HAP-1 (cell line): ENCODE measurements around the gene CLK1.

ENCODE experiments used
- DNase-seq, 2 experiments: peaks; one replicate each; pipeline ENCODE4 v3.0.0-alpha.2; 2016 to 2020; ENCODE audit warnings: low spot score in 2 of 2
- H3K27me3 ChIP-seq: fragments of 250-450 bp; sonication (Bioruptor Pico); 2 replicates; pipeline ENCODE4 v1.5.1; 2020; ENCODE audit warnings: low read depth, mild to moderate bottlenecking, moderate library complexity
- H3K36me3 ChIP-seq: fragments of 250-450 bp; sonication (Bioruptor Pico); replicated peaks from 2 replicates; pipeline ENCODE4 v1.5.1; 2020; ENCODE audit warnings: mild to moderate bottlenecking
- H3K4me1 ChIP-seq: fragments of 250-450 bp; sonication (Bioruptor Pico); 2 replicates; pipeline ENCODE4 v1.5.1; 2020; ENCODE audit warnings: mild to moderate bottlenecking
- H3K4me3 ChIP-seq: fragments of 250-450 bp; sonication (Bioruptor Pico); 2 replicates; pipeline ENCODE4 v1.5.1; 2020; ENCODE audit warnings: mild to moderate bottlenecking, moderate library complexity
- H3K9me3 ChIP-seq: fragments of 250-450 bp; sonication (Bioruptor Pico); 2 replicates; pipeline ENCODE4 v1.5.1; 2020; ENCODE audit warnings: mild to moderate bottlenecking, moderate library complexity
- in situ Hi-C: fragments of 300-500 bp; cut with MboI; formaldehyde crosslinking; loops from 3 replicates; pipeline ENCODE4 v1.14.3; 2020; ENCODE audit warnings: low sequenced_read_pairs, inconsistent platforms, mixed read lengths

Gene CLK1

DNA sequence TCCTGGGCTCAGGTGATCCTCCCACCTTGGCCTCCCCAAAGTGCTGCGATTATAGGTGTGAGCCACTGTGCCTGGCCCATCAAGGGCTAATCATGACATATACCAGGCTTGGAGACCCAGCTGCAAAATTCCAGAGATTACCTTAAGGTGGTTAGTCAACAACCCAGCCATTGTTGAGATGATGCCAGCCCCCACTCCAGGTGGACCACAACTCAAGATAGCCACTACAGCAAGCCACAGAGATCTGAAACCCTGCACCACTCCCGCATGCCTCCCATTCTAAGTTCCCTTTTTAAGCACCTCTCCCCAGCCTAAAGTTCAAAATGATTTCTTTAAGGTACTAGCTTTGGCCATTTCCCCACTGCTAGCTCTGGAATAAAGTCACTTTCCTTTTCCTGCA, 4.6 kb upstream of the CLK1 start:
- H3K9me3 ChIP-seq, result no peaks in the 10 kb centered on the region
- H3K4me3 ChIP-seq, result no peak overlapping the region
- H3K36me3 ChIP-seq, result peaks cover 14% of the 10 kb centered on the region
- in situ Hi-C loops, result no loop called here
- no peaks in the 10 kb centered on the region; the same call in 1 of the 2 replicates for H3K4me1 ChIP-seq
- no peaks in the 10 kb centered on the region for H3K27me3 ChIP-seq
- no peak for DNase-seq

DNA sequence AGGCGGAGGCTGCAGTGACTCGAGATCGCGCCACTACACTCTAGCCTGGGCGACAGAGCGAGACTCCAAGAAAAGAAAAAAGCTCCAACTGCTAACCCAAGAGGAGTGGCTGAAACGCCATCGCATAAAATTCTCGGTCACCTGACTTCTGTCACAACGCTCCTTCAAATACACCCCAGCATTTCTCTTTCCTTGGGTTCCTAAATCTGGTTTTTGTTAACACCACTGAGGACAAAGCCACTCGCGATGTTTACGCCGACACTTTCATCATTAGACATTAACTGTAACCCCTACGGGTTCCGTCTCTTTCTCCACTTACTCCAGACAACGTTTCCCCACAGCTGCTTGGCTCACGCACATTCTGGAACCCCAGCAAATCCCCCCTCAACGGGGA, 679 bp downstream of the CLK1 start:
- peak in 1 of 2 experiments; percentile 28 for DNase-seq
- Histone ChIP-seq H3K4me1 (peaks cover 16% of the 10 kb centered on the region), H3K27me3 (no peaks in the 10 kb centered on the region), H3K4me3 (peak overlapping the region; percentile 98), H3K9me3 (no peaks in the 10 kb centered on the region), H3K36me3 (peaks cover 44% of the 10 kb centered on the region)
- in situ Hi-C loops, result no loop called here

DNA sequence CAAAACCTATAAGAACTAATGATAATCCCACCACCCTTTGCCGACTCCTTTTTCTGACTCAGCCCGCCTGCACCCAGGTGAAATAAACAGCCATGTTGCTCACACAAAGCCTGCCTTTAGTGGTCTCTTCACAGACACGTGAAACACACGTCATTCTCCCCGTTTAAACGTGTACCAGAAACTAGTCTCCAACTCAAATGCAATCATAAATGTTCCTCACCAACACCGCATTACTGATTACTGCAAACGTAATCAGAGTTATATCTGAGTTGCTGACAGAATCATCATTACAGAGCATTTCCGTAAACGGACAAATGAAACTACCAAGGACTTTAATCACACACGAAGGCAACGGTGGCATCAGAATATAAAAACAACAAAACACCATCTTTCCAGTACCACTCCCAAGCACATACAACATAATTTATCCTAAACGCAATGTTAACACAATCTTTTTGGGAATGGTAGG, 1.9 kb downstream of the CLK1 start:
- H3K36me3 ChIP-seq, result peaks cover 56% of the 10 kb centered on the region
- no peaks in the 10 kb centered on the region for H3K9me3 ChIP-seq
- H3K4me3 ChIP-seq, result peak overlapping the region; percentile 98
- in situ Hi-C loops, result no loop called here
- peaks cover 16% of the 10 kb centered on the region for H3K4me1 ChIP-seq
- peak; percentile 44 for DNase-seq
- no peaks in the 10 kb centered on the region for H3K27me3 ChIP-seq

DNA sequence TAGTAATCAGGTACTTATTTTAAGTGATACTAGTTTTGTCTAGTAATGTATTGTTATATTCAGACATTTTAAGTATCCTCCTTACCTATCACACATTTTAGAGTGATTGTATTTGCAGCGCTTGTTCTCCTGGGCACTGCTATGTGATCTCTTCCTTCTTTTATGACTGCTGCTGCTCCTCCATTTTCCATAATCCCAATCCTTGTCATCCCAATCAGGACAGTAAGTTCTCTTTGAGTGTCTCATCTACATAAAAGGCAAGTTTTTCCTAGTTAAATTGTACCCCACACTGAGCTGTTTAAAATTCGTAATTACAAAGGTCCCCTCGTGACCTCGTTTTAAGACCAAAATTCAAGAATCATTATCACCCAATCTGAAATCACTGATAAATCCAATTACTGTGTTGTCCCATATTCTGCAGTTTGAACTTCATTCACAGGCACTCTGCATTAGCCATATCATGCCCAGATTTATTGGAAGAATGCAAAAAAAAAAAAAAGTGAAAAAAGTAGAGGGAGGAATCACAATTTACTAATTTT, 2.8 kb downstream of the CLK1 start:
- Histone ChIP-seq H3K4me1 (peaks cover 16% of the 10 kb centered on the region), H3K9me3 (no peaks in the 10 kb centered on the region), H3K4me3 (peak overlapping the region; percentile 98), H3K27me3 (no peaks in the 10 kb centered on the region), H3K36me3 (peaks cover 64% of the 10 kb centered on the region)
- no peak for DNase-seq
- in situ Hi-C loops, result no loop called here

DNA sequence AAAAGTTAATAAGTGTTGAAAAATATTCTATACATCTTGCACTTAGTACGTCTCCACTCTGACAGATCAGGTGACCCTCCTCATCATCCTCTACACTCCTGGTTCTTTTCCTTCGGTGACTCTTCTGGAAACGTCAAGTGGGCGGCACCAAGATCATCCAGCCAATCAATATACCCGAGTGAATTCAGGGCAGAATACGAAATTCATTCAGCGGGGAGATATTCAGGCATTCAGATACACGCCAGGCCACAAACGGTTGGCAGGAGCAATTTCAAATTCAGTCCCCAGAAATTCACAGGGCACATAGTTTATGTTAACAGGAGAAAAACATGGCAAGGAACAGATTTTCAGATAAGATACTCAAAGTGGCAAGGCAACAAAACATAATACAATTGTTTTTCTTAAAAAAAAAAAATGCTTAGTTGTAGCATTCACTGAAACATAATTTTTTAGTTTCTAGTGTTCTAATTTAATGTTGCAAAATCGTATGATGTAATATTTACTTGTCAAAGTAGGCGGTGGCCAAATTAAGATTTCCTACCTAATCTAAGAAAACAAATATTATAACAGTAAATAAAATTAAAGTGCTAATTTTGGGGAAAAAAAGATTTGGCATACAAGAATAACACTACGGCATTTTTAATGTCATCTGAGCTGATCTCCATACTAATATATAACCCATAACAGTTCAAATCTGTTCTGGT, 4.2 kb downstream of the CLK1 start:
- peaks cover 79% of the 10 kb centered on the region for H3K36me3 ChIP-seq
- in situ Hi-C loops, result no loop called here
- H3K9me3 ChIP-seq, result no peaks in the 10 kb centered on the region
- peaks cover 16% of the 10 kb centered on the region for H3K4me1 ChIP-seq
- no peak overlapping the region for H3K4me3 ChIP-seq
- DNase-seq, result no peak
- no peaks in the 10 kb centered on the region for H3K27me3 ChIP-seq

DNA sequence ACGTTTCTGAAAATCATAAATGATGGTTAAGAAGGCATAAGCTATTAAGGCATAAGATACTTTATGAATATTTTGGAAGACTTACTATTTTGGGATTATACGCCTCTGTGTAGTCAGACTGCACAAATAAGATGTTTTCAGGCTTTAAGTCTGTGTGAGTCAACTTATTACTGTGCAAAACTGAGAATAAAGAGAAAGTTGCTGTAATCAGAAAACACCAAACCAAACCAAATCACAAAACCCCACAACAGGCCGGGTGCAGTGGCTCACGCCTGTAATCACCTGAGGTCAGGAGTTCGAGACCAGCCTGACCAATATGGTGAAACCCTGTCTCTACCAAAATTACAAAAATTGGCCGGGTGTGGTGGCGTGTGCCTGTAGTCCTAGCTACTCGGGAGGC, 7.7 kb downstream of the CLK1 start:
- in situ Hi-C loops, result no loop called here
- Histone ChIP-seq H3K9me3 (no peaks in the 10 kb centered on the region), H3K4me3 (no peak overlapping the region)

DNA sequence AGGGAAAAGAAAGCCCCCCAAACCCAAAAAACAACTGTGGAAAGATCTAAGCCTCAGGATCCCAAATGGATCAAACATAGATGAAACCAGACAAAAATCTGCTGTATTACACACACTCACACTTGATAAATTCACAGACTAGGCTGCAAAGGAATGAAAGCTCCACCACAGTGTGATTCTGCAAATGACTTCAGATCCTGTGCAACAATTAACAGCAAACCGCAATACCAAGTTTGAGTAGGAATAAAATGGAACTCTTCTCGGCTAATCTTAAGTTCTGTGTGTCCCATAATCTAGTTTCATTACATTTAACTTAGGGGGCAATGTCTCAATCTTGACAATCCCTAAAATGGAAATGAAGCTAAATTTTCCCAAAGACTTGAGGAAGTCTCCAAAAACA, 11.9 kb downstream of the CLK1 start:
- in situ Hi-C loops, result no loop called here
- peaks cover 67% of the 10 kb centered on the region for H3K36me3 ChIP-seq
- H3K4me3 ChIP-seq, result no peak overlapping the region
- DNase-seq, result no peak
- no peaks in the 10 kb centered on the region for H3K27me3 ChIP-seq
- no peaks in the 10 kb centered on the region for H3K9me3 ChIP-seq
- H3K4me1 ChIP-seq, result no peaks in the 10 kb centered on the region

More for the DNA sequence above, 7.7 kb downstream of the CLK1 start:
- no peaks in the 10 kb centered on the region for H3K27me3 ChIP-seq
- DNase-seq, result no peak
- peaks cover 15% of the 10 kb centered on the region for H3K4me1 ChIP-seq
- peaks cover 100% of the 10 kb centered on the region for H3K36me3 ChIP-seq

DNA sequence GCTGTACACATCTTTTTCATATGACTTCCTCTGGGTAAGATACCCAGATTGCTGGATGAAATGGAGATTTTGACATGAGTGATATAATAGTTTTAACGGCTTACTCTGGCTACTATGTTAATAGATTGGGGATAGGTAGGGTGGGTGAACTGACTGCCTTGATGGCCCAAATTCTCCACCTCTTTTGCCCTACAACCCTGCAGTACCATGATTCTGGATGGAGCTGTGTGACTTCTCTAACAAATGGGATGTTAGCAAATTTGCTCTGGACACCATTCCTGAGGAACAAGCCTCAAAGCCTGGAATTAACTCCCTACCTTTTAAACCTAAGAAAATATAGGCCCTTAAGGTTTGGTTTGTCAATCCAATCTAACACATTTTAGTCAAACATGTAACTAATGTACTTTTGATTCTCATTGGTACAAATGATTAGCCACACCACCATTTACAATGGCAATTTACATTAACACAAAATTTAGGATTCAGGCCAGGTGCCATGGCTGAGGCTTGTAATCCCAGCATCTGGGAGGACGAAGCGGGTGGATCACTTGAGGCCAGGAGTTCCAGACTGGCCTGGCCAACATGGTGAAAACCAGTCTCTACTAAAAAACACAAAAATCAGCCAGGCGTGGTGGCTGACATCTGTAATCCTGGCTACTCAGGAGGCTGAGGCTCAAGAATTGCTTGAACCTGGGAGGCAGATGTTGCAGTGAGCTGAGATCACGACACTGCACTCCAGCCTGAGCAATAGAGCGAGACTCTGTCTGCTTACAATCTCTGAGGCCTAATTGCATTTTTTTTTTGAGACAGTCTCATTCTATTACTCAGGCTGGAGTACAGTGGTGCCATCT, 12.8 kb downstream of the CLK1 start:
- no peak for DNase-seq
- Histone ChIP-seq H3K4me1 (no peaks in the 10 kb centered on the region), H3K36me3 (peaks cover 57% of the 10 kb centered on the region), H3K4me3 (no peak overlapping the region), H3K27me3 (no peaks in the 10 kb centered on the region), H3K9me3 (no peaks in the 10 kb centered on the region)
- in situ Hi-C loops, result no loop called here

DNA sequence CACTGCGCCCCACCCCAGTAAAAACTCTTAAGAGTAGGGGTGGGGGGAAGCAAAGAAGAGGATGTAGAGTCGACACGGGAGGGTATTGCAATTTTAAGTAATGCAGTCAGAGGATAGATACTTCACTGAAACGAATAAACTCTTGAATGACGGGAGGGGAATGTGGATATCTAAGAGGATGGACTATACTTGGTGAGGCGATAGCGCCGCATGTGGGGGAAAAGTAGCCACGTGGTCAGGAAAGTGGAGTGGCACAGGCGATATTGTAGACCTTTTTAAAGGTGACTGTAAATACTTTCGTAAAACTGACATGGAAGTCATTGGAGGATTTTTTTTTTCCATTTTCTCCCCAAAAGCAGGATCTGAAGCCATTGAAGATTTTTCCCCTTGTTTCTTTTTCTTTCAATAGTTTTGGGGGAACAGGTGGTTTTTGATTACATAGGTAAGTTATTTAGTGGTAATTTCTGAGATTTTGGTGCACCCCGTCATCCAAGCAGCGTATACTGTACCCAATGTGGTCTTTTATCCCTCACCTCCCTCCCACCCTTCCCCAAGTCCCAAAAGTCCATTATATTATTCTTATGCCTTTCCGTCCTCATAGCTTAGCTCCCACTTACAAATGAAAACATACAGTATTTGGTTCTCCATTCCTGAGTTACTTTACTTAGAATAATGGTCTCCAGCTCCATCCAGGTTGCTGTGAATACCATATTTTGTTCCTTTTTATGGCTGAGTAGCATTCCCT, 13.8 kb downstream of the CLK1 start:
- H3K4me1 ChIP-seq, result no peaks in the 10 kb centered on the region
- in situ Hi-C loops, result no loop called here
- H3K4me3 ChIP-seq, result no peak overlapping the region
- no peaks in the 10 kb centered on the region for H3K9me3 ChIP-seq
- no peak for DNase-seq
- no peaks in the 10 kb centered on the region for H3K27me3 ChIP-seq
- H3K36me3 ChIP-seq, result peaks cover 48% of the 10 kb centered on the region

DNA sequence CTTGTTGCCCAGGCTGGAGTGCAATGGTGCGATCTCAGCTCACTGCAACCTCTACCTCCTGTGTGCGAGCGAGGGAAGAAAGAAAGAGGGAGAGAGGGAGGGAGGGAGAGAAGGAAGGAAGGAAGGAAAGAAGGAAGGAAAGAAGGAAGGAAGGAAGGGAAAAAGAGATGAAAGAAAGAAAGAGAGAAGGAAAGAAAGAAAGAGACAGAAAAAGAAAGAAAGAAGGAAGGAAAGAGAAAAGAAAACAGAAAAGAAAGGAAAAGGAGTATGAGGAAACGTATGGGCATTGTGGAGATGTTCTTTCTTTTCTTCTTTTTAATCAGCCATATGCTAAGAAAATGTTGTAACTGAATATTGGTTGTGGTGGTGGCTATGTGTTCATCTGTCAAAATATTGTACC, 16.5 kb downstream of the CLK1 start:
- no peaks in the 10 kb centered on the region for H3K4me1 ChIP-seq
- no peaks in the 10 kb centered on the region for H3K9me3 ChIP-seq
- no peaks in the 10 kb centered on the region for H3K27me3 ChIP-seq
- in situ Hi-C loops, result no loop called here
- H3K4me3 ChIP-seq, result no peak overlapping the region
- H3K36me3 ChIP-seq, result peaks cover 20% of the 10 kb centered on the region
- DNase-seq, result no peak

DNA sequence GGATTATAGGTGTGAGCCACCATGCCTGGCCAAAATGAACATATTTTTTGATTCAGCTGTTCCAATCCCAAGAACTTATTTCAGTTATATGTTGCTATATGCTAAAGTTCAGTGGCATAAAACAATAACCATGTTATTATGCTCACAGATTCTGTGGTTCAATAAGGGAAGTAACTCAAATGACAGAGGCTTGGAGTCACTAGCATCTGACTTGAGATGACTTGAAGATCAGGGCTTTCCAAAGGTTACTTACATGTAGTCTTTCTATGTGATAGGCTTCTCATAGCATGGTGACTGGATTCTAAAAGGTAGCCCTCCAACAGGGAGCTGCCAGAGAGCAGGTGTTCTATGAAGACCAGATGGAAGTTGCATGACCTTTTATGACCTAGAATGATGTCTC, 17.2 kb downstream of the CLK1 start:
- Histone ChIP-seq H3K9me3 (no peaks in the 10 kb centered on the region), H3K4me1 (no peaks in the 10 kb centered on the region), H3K4me3 (no peak overlapping the region), H3K36me3 (peaks cover 14% of the 10 kb centered on the region), H3K27me3 (no peaks in the 10 kb centered on the region)
- no peak for DNase-seq
- in situ Hi-C loops, result no loop called here

DNA sequence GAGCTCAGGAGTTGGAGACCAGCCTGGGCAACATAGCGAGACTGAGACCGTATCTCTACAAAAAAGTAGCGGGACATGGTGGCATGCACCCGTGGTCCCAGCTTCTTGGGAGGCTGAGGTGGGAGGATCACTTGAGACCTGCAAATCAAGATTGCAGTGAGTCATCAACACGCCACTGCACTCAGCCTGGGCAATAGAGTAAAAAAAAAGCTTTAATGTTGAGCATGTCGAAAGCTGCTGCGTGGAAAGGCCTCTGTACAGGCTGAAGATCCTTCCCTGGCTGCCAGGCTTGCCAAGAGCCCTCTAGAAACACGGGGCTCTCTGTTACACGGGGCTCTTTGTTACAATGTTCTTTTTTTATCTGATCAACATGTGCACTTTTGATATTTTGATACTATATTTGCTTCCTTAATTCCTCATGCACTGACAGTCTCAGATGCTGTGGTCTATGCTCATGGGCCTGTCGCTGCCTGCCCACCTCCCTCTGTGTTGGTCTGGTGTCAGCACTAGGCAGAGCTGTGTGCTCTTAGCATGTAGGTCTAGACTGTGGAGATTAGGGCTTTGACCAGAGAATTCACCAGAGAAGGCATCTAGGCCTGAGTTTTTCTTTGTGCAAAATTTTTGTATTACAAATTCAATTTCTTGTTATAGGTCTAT, 18.7 kb downstream of the CLK1 start:
- H3K4me1 ChIP-seq, result no peaks in the 10 kb centered on the region
- H3K9me3 ChIP-seq, result no peaks in the 10 kb centered on the region
- in situ Hi-C loops, result no loop called here
- H3K27me3 ChIP-seq, result no peaks in the 10 kb centered on the region
- DNase-seq, result no peak
- no peak overlapping the region for H3K4me3 ChIP-seq
- H3K36me3 ChIP-seq, result no peaks in the 10 kb centered on the region; the same call in 1 of the 2 replicates

DNA sequence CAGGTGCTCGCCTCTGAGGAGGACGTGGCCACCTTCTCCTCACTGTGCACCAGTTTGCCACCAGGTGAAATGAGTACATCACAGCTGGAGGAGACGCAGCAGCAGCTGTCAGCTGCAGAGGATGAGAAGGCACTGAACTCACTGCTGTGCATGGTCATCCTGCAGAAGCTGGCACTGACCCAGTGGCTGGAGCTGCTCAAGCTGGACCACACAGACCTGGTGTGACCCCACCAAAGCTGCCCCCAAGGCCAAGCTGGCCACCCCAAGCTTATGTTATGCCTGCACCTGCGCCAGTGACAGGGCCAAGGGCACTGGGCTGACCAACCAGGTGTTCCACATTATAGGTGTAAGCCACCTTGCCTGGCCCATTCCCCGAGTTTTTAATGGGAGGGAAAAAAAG, 19.3 kb downstream of the CLK1 start:
- Histone ChIP-seq H3K4me1 (no peaks in the 10 kb centered on the region), H3K27me3 (no peaks in the 10 kb centered on the region), H3K36me3 (no peaks in the 10 kb centered on the region), H3K4me3 (no peak overlapping the region), H3K9me3 (no peaks in the 10 kb centered on the region)
- DNase-seq, result no peak
- in situ Hi-C loops, result no loop called here
